Lower lobe of right lung (tissue), 2 donors: ENCODE results near the gene UCHL3. TPM values are rescaled to one million over a fixed set of nuclear protein-coding genes. Genes with fewer than 3 reads are reported as not detected.

Experiments used
- ATAC-seq, 2 donors: fragments of 200-7000 bp; cut with Tn5 transposase; one replicate each; pipeline ENCODE4 v1.9.1; 2020 to 2022; ENCODE audit warnings: mild to moderate bottlenecking in 2 of 2, moderate library complexity in 2 of 2
- DNase-seq: peaks from one replicate; pipeline ENCODE4 v3.0.0-alpha.2; 2020
- H3K27ac ChIP-seq: fragments of 200-600 bp; one replicate; pipeline ENCODE4 v1.8.0; 2022
- H3K27me3 ChIP-seq: fragments of 200-600 bp; one replicate; pipeline ENCODE4 v1.8.0; 2022; ENCODE audit warnings: low read depth
- H3K36me3 ChIP-seq: fragments of 200-600 bp; one replicate; pipeline ENCODE4 v1.8.0; 2022; ENCODE audit warnings: mild to moderate bottlenecking
- H3K4me1 ChIP-seq: fragments of 200-600 bp; one replicate; pipeline ENCODE4 v1.8.0; 2022
- H3K4me3 ChIP-seq: fragments of 200-600 bp; one replicate; pipeline ENCODE4 v1.8.0; 2022; ENCODE audit warnings: mild to moderate bottlenecking
- H3K9me3 ChIP-seq: fragments of 200-600 bp; one replicate; pipeline ENCODE4 v1.8.0; 2022
- CTCF ChIP-seq: fragments of 200-600 bp; IDR thresholded peaks from one replicate; pipeline ENCODE4 v1.8.0; 2022; ENCODE audit warnings: antibody characterized with exemption, mild to moderate bottlenecking
- intact Hi-C: fragments of 100-400 bp; cut with DNase I; formaldehyde crosslinking; loops from one replicate; pipeline ENCODE4 v1.11.0; 2022
- total RNA-seq: library from RNA; stranded (reverse); fragmentation: NEBNext Ultra II Directional; extraction: Animal tissue kit (Norgen Biotek cat#: 25700); gene quantifications from one replicate; pipeline ENCODE4 v1.2.1, GENCODE V29; 2021
- donor health status: DM: no; HTN: yes; CAD: no; lungs with severe emphysema.

The UCHL3 gene
- total RNA-seq, 1 donor from 2014 or later, result 14.0 TPM

- no peak for TF ChIP-seq CTCF
Measured at GRCh38 chr13:75647126-75647784, 97.7 kb downstream of the UCHL3 start.

GRCh38 chr13:75648446-75648845, 98.9 kb downstream of the UCHL3 start:
- no peak for TF ChIP-seq CTCF
- Histone ChIP-seq H3K36me3 (no peaks in the 10 kb centered on the region), H3K4me3 (no peak overlapping the region), H3K27ac (no peak overlapping the region), H3K9me3 (no peaks in the 10 kb centered on the region), H3K27me3 (no peaks in the 10 kb centered on the region), H3K4me1 (no peaks in the 10 kb centered on the region)
- ATAC-seq (no peak), DNase-seq (no peak)
- intact Hi-C loops, result no loop called here

More at GRCh38 chr13:75647126-75647784, 97.7 kb downstream of the UCHL3 start:
- intact Hi-C loops, result no loop called here
- H3K9me3 ChIP-seq, result no peaks in the 10 kb centered on the region
- DNase-seq (no peak), ATAC-seq (no peak)
- no peaks in the 10 kb centered on the region for H3K36me3 ChIP-seq
- no peaks in the 10 kb centered on the region for H3K27me3 ChIP-seq
- no peak overlapping the region for H3K4me3 ChIP-seq
- no peaks in the 10 kb centered on the region for H3K4me1 ChIP-seq
- no peak overlapping the region for H3K27ac ChIP-seq

- Histone ChIP-seq H3K4me3 (no peak overlapping the region), H3K36me3 (no peaks in the 10 kb centered on the region), H3K9me3 (no peaks in the 10 kb centered on the region), H3K27me3 (no peaks in the 10 kb centered on the region), H3K4me1 (no peaks in the 10 kb centered on the region), H3K27ac (no peak overlapping the region)
- TF ChIP-seq CTCF, result no peak
- no peak for ATAC-seq
- DNase-seq, result no peak
- intact Hi-C loops, result no loop called here
Measured at GRCh38 chr13:75651013-75651412, 101.4 kb downstream of the UCHL3 start.

- no peaks in the 10 kb centered on the region for H3K9me3 ChIP-seq
- no peaks in the 10 kb centered on the region for H3K27me3 ChIP-seq
- no peaks in the 10 kb centered on the region for H3K4me1 ChIP-seq
- ATAC-seq, result no peak
- intact Hi-C loops, result no loop called here
- no peak for TF ChIP-seq CTCF
- no peaks in the 10 kb centered on the region for H3K36me3 ChIP-seq
- H3K27ac ChIP-seq, result no peak overlapping the region
- no peak for DNase-seq
- H3K4me3 ChIP-seq, result no peak overlapping the region
Measured at GRCh38 chr13:75652726-75653125, 103.1 kb downstream of the UCHL3 start.

Other genes with a start within 250 kb of the UCHL3 start
- gene TBC1D4, start 67.6 kb upstream of the UCHL3 start, total RNA-seq, result 30.4 TPM
- gene COMMD6, start 11.9 kb upstream of the UCHL3 start, total RNA-seq, result 136 TPM
- 447 TPM for gene LMO7, start 86.5 kb downstream of the UCHL3 start, total RNA-seq